Muscle of arm (tissue), 14 donors: ENCODE data around the gene GPR141. TPM values are rescaled to one million over a fixed set of nuclear protein-coding genes. Genes with fewer than 3 reads are reported as not detected.

Experiments
- DNase-seq: peaks from one replicate; pipeline ENCODE4 v3.0.0-alpha.2; 2013
- long read RNA-seq, 11 donors: transcript quantifications; one replicate each; lab custom pipeline, GENCODE V29; 2026
- polyA plus RNA-seq, 12 donors: library from polyadenylated mRNA; unstranded; fragments of 120-200 nt; gene quantifications; one replicate each; pipeline ENCODE4 v1.2.1, GENCODE V29; 2013; ENCODE audit not compliant: insufficient read length in 12 of 12

GPR141 gene
- polyA plus RNA-seq, result under 1 TPM in 9 of 12 donors, not detected in 3; 0.20 to 0.53 (median 0.35) TPM
- long read RNA-seq, donor 1, result 0 reads
- long read RNA-seq, donor 2, result 0 reads
- long read RNA-seq, donor 3, result 0 reads
- long read RNA-seq, donor 4, result 0 reads
- long read RNA-seq, donor 5, result 0 reads
- long read RNA-seq, donor 6, result 0 reads
- long read RNA-seq, donor 7, result 0 reads
- long read RNA-seq, donor 8, result 0 reads
- long read RNA-seq, donor 9, result 0 reads
- long read RNA-seq, donor 10, result 0 reads
- long read RNA-seq, donor 11, result 0 reads

GRCh38 chr7:37683246-37684120 is at the start of gene GPR141:
GPR141 (plus strand) TSS chr7:37683766; CDS start chr7:37740394, 56,628 bp downstream.
- DNase-seq, result no peak

GRCh38 chr7:37635346-37635745 is 48.2 kb upstream of the GPR141 start:
- no peak for DNase-seq

GRCh38 chr7:37642028-37642540 is 41.5 kb upstream of the GPR141 start:
- no peak for DNase-seq

GRCh38 chr7:37643876-37644275 is 39.7 kb upstream of the GPR141 start:
- DNase-seq, result no peak

- no peak for DNase-seq
Measured at GRCh38 chr7:37645282-37646050, 38.1 kb upstream of the GPR141 start.

GRCh38 chr7:37656913-37657530 is 26.5 kb upstream of the GPR141 start:
- DNase-seq, result no peak

- DNase-seq, result no peak
Measured at GRCh38 chr7:37657816-37658215, 25.8 kb upstream of the GPR141 start.

- DNase-seq, result peak; percentile 33
Measured at GRCh38 chr7:37659971-37660565, 23.5 kb upstream of the GPR141 start.

- DNase-seq, result no peak
Measured at GRCh38 chr7:37660614-37661013, 23.0 kb upstream of the GPR141 start.

GRCh38 chr7:37663693-37664092 is 19.9 kb upstream of the GPR141 start:
- no peak for DNase-seq

GRCh38 chr7:37665352-37666022 is 18.1 kb upstream of the GPR141 start:
- DNase-seq, result no peak

- DNase-seq, result no peak
Measured at GRCh38 chr7:37666026-37666799, 17.4 kb upstream of the GPR141 start.

- DNase-seq, result no peak
Measured at GRCh38 chr7:37669818-37670217, 13.7 kb upstream of the GPR141 start.

- DNase-seq, result no peak
Measured at GRCh38 chr7:37670436-37670835, 13.1 kb upstream of the GPR141 start.

- DNase-seq, result no peak
Measured at GRCh38 chr7:37671876-37672275, 11.7 kb upstream of the GPR141 start.

- no peak for DNase-seq
Measured at GRCh38 chr7:37672926-37673325, 10.6 kb upstream of the GPR141 start.

GRCh38 chr7:37673523-37673922 is 10.0 kb upstream of the GPR141 start:
- DNase-seq, result no peak

- DNase-seq, result no peak
Measured at GRCh38 chr7:37674531-37674930, 9.0 kb upstream of the GPR141 start.

GRCh38 chr7:37675749-37676148 is 7.8 kb upstream of the GPR141 start:
- no peak for DNase-seq

GRCh38 chr7:37684927-37685326 is 1.4 kb downstream of the GPR141 start:
- DNase-seq, result no peak
